GM18498 (cell line): ENCODE results near the gene CRMP1.
"Not testable (repeated sequence)": the region's sequence is repeated elsewhere in the genome, so short reads cannot be mapped to it uniquely, and the experiment has no call there.

Experiments used
- ATAC-seq: cut with Tn5 transposase; IDR thresholded peaks from one replicate; pipeline ENCODE4 v1.9.1; 2021; ENCODE audit warnings: mild to moderate bottlenecking, moderate library complexity; ENCODE audit not compliant: unreplicated experiment

The CRMP1 gene

GRCh38 chr4:5863461-5864113, 29.3 kb downstream of the CRMP1 start:
- no peak for ATAC-seq

DNA sequence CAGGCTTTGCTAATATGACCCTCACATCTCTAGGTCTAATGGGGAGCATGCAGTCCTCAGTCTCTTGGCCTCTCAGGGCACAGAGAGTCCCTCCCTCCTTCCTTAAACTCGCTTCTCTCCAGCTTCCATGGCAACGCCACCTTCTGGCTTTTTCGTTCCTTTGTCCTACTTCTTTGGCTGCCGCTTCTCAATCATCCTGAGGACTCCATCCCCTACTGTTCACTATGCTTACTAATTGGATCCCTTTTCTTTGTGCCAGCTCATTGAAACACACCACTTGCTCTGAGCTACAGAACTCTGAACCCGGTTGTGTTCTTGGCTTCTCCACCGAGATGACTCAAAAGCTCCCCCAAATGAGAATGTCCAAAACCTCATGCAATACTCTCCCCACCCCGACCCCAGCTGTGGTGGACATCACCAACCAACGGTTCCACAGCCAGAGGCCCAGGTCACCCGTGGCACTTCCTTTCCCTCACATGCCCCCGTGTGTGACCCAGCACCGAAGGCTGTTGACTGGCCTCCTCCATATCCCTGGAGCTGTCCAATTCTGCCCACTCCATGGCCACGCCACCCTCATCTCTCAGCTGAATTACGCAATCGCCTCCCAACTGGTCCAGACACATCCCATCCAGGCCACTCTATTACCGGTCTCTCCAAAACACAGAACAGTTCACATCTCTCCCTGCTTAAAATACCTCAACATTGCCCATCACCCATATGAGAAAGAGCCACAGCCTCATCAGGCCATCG, 34.7 kb downstream of the CRMP1 start:
- no peak for ATAC-seq

DNA sequence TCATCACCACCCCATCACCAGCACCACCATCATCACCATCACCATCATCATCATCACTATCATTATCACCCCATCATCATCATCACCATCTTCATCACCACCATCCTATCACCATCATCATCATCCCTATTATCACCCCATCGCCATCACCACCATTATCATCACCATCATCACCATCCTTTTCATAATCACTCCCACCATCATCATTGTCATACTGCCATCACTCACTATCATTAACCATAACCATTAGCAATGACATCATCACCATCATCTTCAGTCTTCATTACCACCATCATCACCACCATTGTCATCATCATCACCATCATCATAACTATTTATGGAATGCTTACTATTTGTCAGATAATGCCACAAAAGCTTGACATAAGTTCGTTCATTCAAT, 35.7 kb downstream of the CRMP1 start:
- no peak for ATAC-seq

- ATAC-seq, result not testable (repeated sequence)
Observed at GRCh38 chr4:5856362-5856761, 36.5 kb downstream of the CRMP1 start.

- ATAC-seq, result no peak
Observed at GRCh38 chr4:5854929-5855328, 38.0 kb downstream of the CRMP1 start.

DNA sequence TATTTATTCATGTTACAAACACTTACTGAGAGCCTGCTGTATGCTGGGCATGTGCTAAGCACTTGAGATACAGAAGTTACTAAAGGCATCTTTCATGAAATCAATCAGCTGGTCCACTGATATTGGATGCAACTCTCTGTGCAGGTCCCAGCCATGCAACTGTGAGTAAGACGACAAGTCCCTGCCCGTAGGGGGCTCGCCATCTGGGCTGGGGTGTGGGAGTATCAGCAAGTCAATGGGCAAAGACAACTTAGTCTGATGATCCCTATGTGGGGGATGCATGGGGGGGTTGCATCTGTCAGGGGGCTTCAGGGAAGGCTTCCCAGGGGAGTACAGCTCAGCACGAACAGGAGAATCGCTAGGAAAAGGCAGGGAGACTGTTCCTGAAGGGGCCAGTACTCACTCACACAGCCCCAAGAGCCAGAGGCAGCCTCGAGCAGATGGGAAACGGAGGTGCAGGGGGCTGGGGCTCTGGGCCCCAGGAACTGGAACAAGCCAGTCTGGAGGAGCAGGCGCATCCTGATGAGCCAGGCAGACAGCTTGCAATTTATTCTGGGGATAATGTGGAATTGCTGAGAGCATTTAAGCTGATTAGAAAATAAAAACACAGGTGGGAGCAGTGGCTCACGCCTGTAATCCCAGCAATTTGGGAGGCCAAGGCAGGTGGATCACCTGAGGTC, 40.2 kb downstream of the CRMP1 start:
- no peak for ATAC-seq

DNA sequence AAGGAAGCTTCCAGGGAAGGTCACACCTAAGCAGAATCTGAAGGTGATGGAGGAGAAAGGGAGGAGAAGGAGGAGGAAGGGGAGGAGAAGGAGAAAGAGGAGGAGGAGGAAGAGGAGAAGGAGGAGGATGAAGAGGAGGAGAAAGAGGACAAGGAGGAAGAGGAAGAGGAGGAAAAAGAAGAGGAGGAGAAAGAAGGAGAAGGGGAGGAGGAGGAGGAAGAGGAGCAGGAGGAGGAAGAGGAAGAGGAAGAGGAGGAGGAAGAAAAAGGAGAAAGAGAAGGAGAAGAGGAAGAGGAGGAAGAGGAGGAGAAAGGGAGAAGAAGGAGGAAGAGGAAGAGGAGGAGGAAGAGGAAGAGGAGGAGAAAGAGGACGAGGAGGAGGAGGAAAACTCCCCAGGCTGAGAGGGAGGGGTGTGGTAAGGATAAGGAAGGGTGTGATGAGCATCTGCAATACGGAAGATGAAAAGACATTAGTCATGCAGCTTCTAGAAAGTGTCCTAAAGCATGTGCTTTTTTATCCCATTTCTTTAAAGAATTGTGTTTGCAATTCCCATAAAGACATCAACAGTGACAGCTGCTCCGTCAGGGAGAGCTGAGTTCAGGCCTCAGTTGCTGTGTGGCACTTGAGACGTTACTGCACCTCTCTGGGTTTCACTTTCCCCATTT, 41.1 kb downstream of the CRMP1 start:
- ATAC-seq, result no peak

DNA sequence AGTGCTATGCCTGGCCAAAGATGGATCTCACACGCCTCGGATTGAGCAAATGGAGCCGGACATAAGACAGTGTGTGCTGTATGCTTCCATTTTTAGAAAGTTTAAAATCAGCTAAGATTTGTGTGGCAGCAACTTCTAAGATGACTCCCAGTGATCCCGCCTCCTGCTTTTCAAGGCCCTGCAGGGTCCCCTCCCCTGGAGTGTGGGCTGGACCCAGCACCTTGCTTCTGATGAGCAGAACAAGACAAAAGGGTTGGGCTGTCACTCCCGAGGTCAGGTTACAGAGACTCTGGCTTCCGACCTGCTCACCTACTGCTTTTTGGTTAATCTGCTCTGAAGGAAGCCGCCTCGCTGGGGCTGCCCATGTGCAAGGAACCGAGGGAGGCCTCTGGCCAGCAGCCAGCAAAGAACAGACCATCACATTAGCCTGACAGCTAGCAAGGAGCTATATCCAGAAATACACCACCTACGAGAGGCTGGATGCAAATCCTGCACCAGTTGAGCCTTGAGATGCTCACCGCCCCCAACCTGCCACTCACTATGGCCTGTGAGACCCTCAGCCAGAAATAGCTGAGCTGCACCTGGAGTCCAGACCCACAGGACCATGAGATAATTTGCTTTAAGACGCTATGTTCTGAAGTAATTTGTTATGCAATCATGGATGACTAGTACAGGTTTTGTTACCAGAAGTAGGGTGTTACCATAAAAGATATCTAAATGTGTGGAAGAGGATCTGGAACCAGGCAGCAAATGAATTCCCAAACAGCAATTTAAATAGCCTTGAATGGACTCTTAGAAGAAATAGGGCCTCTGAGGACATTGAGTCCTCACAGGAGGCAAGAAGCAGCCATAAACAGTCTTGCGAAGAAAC, 47.6 kb downstream of the CRMP1 start:
- ATAC-seq, result no peak

- no peak for ATAC-seq
Observed at GRCh38 chr4:5843573-5844530, 49.0 kb downstream of the CRMP1 start.

DNA sequence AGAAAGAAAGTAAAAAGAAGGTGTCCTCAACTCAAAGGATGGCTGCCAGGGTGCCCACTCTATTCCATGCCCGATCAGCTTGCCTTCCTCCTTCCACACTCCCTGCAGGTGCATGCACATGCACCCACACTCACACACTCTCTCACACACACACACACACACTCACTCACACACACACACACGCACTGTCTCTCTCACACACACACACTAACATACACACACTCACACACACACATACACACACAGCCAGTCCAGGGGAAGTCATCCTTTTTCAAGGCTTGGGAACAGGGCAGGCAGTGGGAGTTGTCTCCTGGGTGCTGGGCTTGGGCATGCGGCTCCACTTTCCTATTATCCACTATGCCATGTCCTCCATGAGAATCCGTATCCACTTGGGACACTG, 50.4 kb downstream of the CRMP1 start:
- ATAC-seq, result no peak

GRCh38 chr4:5839751-5840674, 52.9 kb downstream of the CRMP1 start:
- no peak for ATAC-seq

GRCh38 chr4:5839332-5839731, 53.6 kb downstream of the CRMP1 start:
- ATAC-seq, result no peak

GRCh38 chr4:5837483-5837882, 55.4 kb downstream of the CRMP1 start:
- ATAC-seq, result not testable (repeated sequence)

- ATAC-seq, result no peak
Observed at GRCh38 chr4:5836943-5837342, 55.9 kb downstream of the CRMP1 start.

- ATAC-seq, result no peak
Observed at GRCh38 chr4:5828005-5828391, 64.9 kb downstream of the CRMP1 start.

- no peak for ATAC-seq
Observed at GRCh38 chr4:5827108-5828004, 65.5 kb downstream of the CRMP1 start.

DNA sequence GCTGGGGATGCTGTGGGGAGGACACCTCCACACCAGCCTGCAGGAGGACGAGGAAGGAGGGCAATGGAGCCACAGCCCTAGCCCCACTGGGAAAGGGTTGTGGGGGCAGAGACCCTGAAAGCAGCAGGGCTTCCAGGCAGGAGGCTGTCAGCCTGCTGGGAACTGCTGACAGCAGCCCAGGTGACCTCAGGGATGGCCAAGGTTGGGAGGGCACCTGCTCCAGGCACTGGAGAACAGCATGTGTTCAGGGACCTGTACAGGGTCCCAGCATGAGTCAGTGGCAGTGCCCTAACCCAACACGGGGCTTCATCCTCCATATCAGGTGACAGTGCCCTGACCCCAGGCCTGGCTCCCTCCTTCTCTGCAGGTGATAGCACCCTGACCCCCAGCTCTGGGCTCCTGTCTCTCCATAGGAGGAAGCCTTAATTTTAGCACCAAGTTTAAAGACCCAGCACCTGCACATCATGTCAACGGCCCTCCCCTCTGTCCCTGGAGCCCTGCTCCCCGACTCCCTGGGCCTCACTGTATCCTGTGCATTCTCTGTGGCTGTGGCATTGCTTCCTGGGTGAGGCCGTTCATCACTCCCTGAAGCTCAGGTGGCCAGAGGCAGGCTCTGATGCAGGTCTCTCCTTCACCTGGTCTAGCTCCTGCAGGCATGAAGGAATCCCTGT, 66.3 kb downstream of the CRMP1 start:
- ATAC-seq, result no peak
